Activated CD4-positive, alpha-beta T cell treated with anti-CD3 and anti-CD28 coated beads for 36 hours (primary cell): Measurements from ENCODE around the gene CERS2. TPM values are rescaled to one million over a fixed set of nuclear protein-coding genes. Genes with fewer than 3 reads are reported as not detected.

Experiments used
- ATAC-seq: fragments of 200-7000 bp; cut with Tn5 transposase; one replicate; pipeline ENCODE4 v1.10.0; 2021; ENCODE audit warnings: mild to moderate bottlenecking, moderate library complexity
- CTCF ChIA-PET: fragments of 350-600 bp; sonication (Branson Sonifier 250); formaldehyde crosslinking; loops from one replicate; lab custom pipeline; 2021; ENCODE audit warnings: antibody characterized with exemption; lab: Charles Lee
- POLR2A ChIA-PET: fragments of 350-600 bp; sonication (Branson Sonifier 250); formaldehyde crosslinking; loops from one replicate; lab custom pipeline; 2021; ENCODE audit warnings: antibody characterized with exemption, inconsistent platforms; lab: Charles Lee
- DNase-seq: peaks from one replicate; pipeline ENCODE4 v3.0.0-alpha.2; 2020
- H3K27ac Mint-ChIP-seq: one replicate; pipeline ENCODE4 v1.8.0; 2021; ENCODE audit warnings: mixed read lengths
- H3K27me3 Mint-ChIP-seq: one replicate; pipeline ENCODE4 v1.8.0; 2021; ENCODE audit warnings: mixed read lengths
- H3K36me3 Mint-ChIP-seq: one replicate; pipeline ENCODE4 v1.8.0; 2021; ENCODE audit warnings: low read depth, mixed read lengths
- H3K4me1 Mint-ChIP-seq: one replicate; pipeline ENCODE4 v1.8.0; 2021; ENCODE audit warnings: mixed read lengths
- H3K4me3 Mint-ChIP-seq: one replicate; pipeline ENCODE4 v1.8.0; 2021; ENCODE audit warnings: mild to moderate bottlenecking, moderate library complexity, mixed read lengths
- H3K9me3 Mint-ChIP-seq: one replicate; pipeline ENCODE4 v1.8.0; 2021; ENCODE audit warnings: low read depth, mixed read lengths
- intact Hi-C, 2 experiments: fragments of 100-400 bp; cut with DNase I in 1 of 2; cut with micrococcal nuclease in 1 of 2; formaldehyde crosslinking; loops; one replicate each; pipeline versions ENCODE4 v1.14.2 to v1.15.1; 2022 to 2024; cut with DNase I, micrococcal nuclease
- total RNA-seq, 2 experiments: library from RNA; stranded (reverse); gene quantifications; one replicate each; pipeline ENCODE4 v1.2.3, GENCODE V29; 2021

CERS2 gene
- total RNA-seq, 2 experiments from 2014 or later, result 134 to 151 TPM

DNA sequence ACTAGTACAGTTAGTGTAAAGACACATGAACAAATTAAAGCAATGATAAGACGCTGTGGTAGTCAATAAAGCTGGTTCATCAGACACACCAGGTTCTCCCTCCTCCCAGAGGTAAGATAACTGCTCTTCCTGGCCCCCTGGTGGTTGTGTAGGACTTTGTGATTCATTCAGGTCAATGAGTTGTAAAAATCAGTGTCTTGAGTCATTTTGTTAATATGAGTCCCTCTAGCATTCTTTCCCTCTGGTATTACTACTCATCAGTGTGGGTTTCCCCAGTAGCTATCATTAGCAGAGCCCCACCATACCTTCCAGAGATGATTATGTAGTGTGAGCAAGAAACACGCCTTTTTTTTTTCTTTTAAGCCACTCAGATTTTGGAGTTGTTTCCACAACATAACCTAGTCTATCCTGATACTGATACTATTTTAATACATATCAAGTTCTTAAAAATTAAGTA lies 52.1 kb downstream of the CERS2 start:
- Mint-ChIP-seq H3K4me3 (no peak overlapping the region), H3K27ac (peak overlapping the region; percentile 69), H3K9me3 (no peaks in the 10 kb centered on the region), H3K27me3 (no peaks in the 10 kb centered on the region), H3K36me3 (peaks cover 3% of the 10 kb centered on the region), H3K4me1 (peaks cover 24% of the 10 kb centered on the region)
- ChIA-PET CTCF (interaction anchor here (0.5 to 2.5 kb wide), 35 partner anchors 8 to 362 kb away, joined by 3 to 14 read pairs (median 4); partner anchors contain the start of genes ENSA and GOLPH3L), POLR2A (interaction anchor here (0.5 to 1.2 kb wide), 8 partner anchors 32 to 689 kb away, joined by 3 to 8 read pairs (median 4); partner anchors contain the start of gene CTSS)
- intact Hi-C loops, result loop anchor here (1.0 to 2.0 kb wide), 9 partner anchors 46 to 361 kb away; partner anchors contain the start of genes ARNT (in 2 of the 2), CTSS (in 2 of the 2) and ENSA (in 1 of the 2)
- ATAC-seq (peak; percentile 89), DNase-seq (peak; percentile 91)

DNA sequence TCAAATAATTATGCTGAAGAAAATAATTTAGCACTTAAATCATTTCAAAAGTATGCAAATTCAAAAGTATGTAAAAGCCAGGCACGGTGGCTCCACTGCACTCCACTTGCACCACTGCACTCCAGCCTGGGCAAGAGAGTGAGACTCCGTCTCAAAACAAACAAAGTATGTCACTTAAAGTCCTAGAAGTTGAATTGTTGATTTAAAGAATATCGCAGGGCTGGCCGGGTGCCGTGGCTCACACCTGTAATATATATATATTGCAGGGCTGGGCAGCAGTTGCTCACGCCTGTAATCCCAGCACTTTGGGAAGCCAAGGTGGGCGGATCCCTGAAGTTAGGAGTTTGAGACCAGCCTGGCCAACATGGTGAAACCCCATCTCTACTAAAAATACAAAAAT lies 57.2 kb downstream of the CERS2 start:
- H3K4me3 Mint-ChIP-seq, result no peak overlapping the region
- H3K36me3 Mint-ChIP-seq, result no peaks in the 10 kb centered on the region
- H3K9me3 Mint-ChIP-seq, result no peaks in the 10 kb centered on the region
- no peaks in the 10 kb centered on the region for H3K27me3 Mint-ChIP-seq
- intact Hi-C loops, result no loop called here
- no peak for DNase-seq
- H3K4me1 Mint-ChIP-seq, result peaks cover 6% of the 10 kb centered on the region
- ChIA-PET POLR2A (no interaction called here), CTCF (no interaction called here)
- no peak overlapping the region for H3K27ac Mint-ChIP-seq
- ATAC-seq, result no peak

Other genes with a start within 250 kb of the CERS2 start
- gene CTSS, start 209.1 kb downstream of the CERS2 start, total RNA-seq, result 10 to 100 TPM; 31.4 to 44.8 TPM
- gene CTSK, start 166.6 kb downstream of the CERS2 start, total RNA-seq, result 1 to 10 TPM; 1.5 to 2.1 TPM
- gene ARNT, start 98.2 kb downstream of the CERS2 start, total RNA-seq, result 10 to 100 TPM; 30.4 to 35.6 TPM
- not detected for gene CTXND2, start 87.7 kb downstream of the CERS2 start, total RNA-seq
- gene SETDB1, start 48.5 kb downstream of the CERS2 start, total RNA-seq, result 10 to 100 TPM; 48.8 to 52.7 TPM
- gene ANXA9, start 7.5 kb upstream of the CERS2 start, total RNA-seq, result under 1 TPM; 0.27 to 0.28 TPM
- 10 to 100 TPM; 16.2 to 20.3 TPM for gene MINDY1, start 32.1 kb upstream of the CERS2 start, total RNA-seq
- 10 to 100 TPM; 13.6 to 18.6 TPM for gene PRUNE1, start 33.6 kb upstream of the CERS2 start, total RNA-seq
- gene BNIPL, start 61.8 kb upstream of the CERS2 start, total RNA-seq, result 1 to 10 TPM in 1 of 2 experiments, under 1 TPM in 1; 0.98 to 1.6 TPM
- 1 to 10 TPM; 1.3 to 1.5 TPM for gene C1orf56, start 72.9 kb upstream of the CERS2 start, total RNA-seq
- gene CDC42SE1, start 84.8 kb upstream of the CERS2 start, total RNA-seq, result 100 to 1,000 TPM in 1 of 2 experiments, 10 to 100 TPM in 1; 95.4 to 101 TPM
- gene MLLT11, start 85.6 kb upstream of the CERS2 start, total RNA-seq, result 1 to 10 TPM; 3.3 to 4.4 TPM
- 10 to 100 TPM; 16.6 to 19.2 TPM for gene GABPB2, start 95.9 kb upstream of the CERS2 start, total RNA-seq
- gene SEMA6C, start 171.8 kb upstream of the CERS2 start, total RNA-seq, result 1 to 10 TPM; 3.2 to 3.5 TPM
- 10 to 100 TPM; 18.4 to 19.2 TPM for gene TNFAIP8L2, start 181.8 kb upstream of the CERS2 start, total RNA-seq
- 1 to 10 TPM; 4.3 to 5.1 TPM for gene LYSMD1, start 191.1 kb upstream of the CERS2 start, total RNA-seq
- gene SCNM1, start 191.3 kb upstream of the CERS2 start, total RNA-seq, result 10 to 100 TPM; 64.3 to 90.8 TPM
- 1 to 10 TPM in 1 of 2 experiments, under 1 TPM in 1; 0.69 to 2.3 TPM for gene TMOD4, start 201.1 kb upstream of the CERS2 start, total RNA-seq
- 10 to 100 TPM; 77.1 to 77.8 TPM for gene VPS72, start 215.4 kb upstream of the CERS2 start, total RNA-seq
- 10 to 100 TPM; 74.5 to 85.1 TPM for gene PIP5K1A, start 223.7 kb upstream of the CERS2 start, total RNA-seq